H1 (cell line): Measurements from ENCODE around the gene EGF. TPM values are rescaled to one million over a fixed set of nuclear protein-coding genes. Genes with fewer than 3 reads are reported as not detected.

ENCODE experiments used
- CTCF ChIA-PET: fragments of 300-600 bp; sonication (Branson Sonifier 250); formaldehyde crosslinking; loops from one replicate; lab custom pipeline; 2021; ENCODE audit not compliant: partially characterized antibody; lab: Charles Lee
- POLR2A ChIA-PET: fragments of 300-600 bp; sonication (Branson Sonifier 250); formaldehyde crosslinking; loops from one replicate; lab custom pipeline; 2021; ENCODE audit warnings: inconsistent platforms; ENCODE audit not compliant: partially characterized antibody; lab: Charles Lee
- DNase-seq, 2 experiments: peaks; one replicate each; pipeline versions ENCODE4 v3.0.0 to v3.0.0-alpha.2; 2010 to 2022; ENCODE audit warnings: low spot score in 2 of 2, low read depth in 1 of 2, mixed read lengths in 1 of 2
- FAIRE-seq: peaks from 2 replicates; lab custom pipeline; 2011; peaks lifted over from hg19 to GRCh38; lab: Jason Lieb, UNC
- H2AFZ ChIP-seq: 2 replicates; pipeline ENCODE4 v1.8.1; 2012; ENCODE audit warnings: low read length, inconsistent platforms
- H2AK5ac ChIP-seq: 2 replicates; pipeline ENCODE4 v1.6.1; 2013; ENCODE audit warnings: low read depth, low read length
- H2BK120ac ChIP-seq: replicated peaks from 2 replicates; pipeline ENCODE3; 2013; ENCODE audit warnings: low read depth, low read length, inconsistent platforms
- H2BK12ac ChIP-seq: 2 replicates; pipeline ENCODE4 v1.6.1; 2013; ENCODE audit warnings: low read depth, low read length
- H2BK15ac ChIP-seq: 2 replicates; pipeline ENCODE4 v1.6.1; 2013; ENCODE audit warnings: low read length
- H2BK20ac ChIP-seq: 2 replicates; pipeline ENCODE4 v1.6.1; 2013; ENCODE audit warnings: low read length
- H2BK5ac ChIP-seq: 2 replicates; pipeline ENCODE4 v1.6.1; 2013; ENCODE audit warnings: low read depth, low read length
- H3K14ac ChIP-seq: 2 replicates; pipeline ENCODE4 v1.6.1; 2013; ENCODE audit warnings: inconsistent platforms; ENCODE audit not compliant: insufficient read length
- H3K18ac ChIP-seq: 2 replicates; pipeline ENCODE4 v1.6.1; 2013; ENCODE audit warnings: low read length; ENCODE audit errors: extremely low read depth
- H3K23ac ChIP-seq: 2 replicates; pipeline ENCODE4 v1.6.1; 2013; ENCODE audit warnings: inconsistent platforms; ENCODE audit not compliant: insufficient read length
- H3K23me2 ChIP-seq: 2 replicates; pipeline ENCODE4 v1.6.1; 2013; ENCODE audit warnings: low read depth, low read length
- H3K27ac ChIP-seq: 2 replicates; pipeline ENCODE4 v1.6.1; 2011; ENCODE audit warnings: low read depth, low read length, inconsistent platforms
- H3K27me3 ChIP-seq, 4 experiments: replicated peaks in 1 of 4; 1 replicate in 1 of 4; 2 replicates in 3 of 4; pipeline versions ENCODE4 v1.6.1 to v1.8.1; 2011 to 2013; ENCODE audit warnings: low read length in 3 of 4, mild to moderate bottlenecking in 3 of 4, inconsistent platforms in 2 of 4, mixed read lengths in 2 of 4, moderate library complexity in 1 of 4; ENCODE audit not compliant: control insufficient read depth in 3 of 4, insufficient read depth in 3 of 4; ENCODE audit errors: extremely low read depth in 1 of 4
- H3K36me3 ChIP-seq, 4 experiments: 2 replicates each; pipeline versions ENCODE4 v1.6.1 to v1.8.1; 2011 to 2013; ENCODE audit warnings: mild to moderate bottlenecking in 4 of 4, low read length in 3 of 4, moderate library complexity in 2 of 4, control low read depth in 1 of 4, inconsistent platforms in 1 of 4; ENCODE audit not compliant: insufficient read depth in 4 of 4, control insufficient read depth in 2 of 4
- H3K4ac ChIP-seq: replicated peaks from 2 replicates; pipeline ENCODE3; 2013; ENCODE audit warnings: low read length, low read depth, mixed read lengths, inconsistent platforms; ENCODE audit not compliant: insufficient read length
- H3K4me1 ChIP-seq, 4 experiments: replicated peaks in 1 of 4; 1 replicate in 1 of 4; 2 replicates in 3 of 4; pipeline versions ENCODE4 v1.6.1 to v1.8.1; 2011 to 2013; ENCODE audit warnings: low read length in 3 of 4, inconsistent platforms in 2 of 4, mixed read lengths in 1 of 4; ENCODE audit not compliant: insufficient read depth in 4 of 4, control insufficient read depth in 3 of 4
- H3K4me2 ChIP-seq, 2 experiments: 2 replicates each; pipeline versions ENCODE4 v1.6.1 to v1.8.1; 2011 to 2013; ENCODE audit warnings: low read depth in 2 of 2, low read length in 2 of 2, control low read depth in 1 of 2, inconsistent platforms in 1 of 2, mild to moderate bottlenecking in 1 of 2; ENCODE audit not compliant: insufficient read depth in 1 of 2
- H3K4me3 ChIP-seq, 4 experiments: fragments of 200-600, 300-600 bp in 1 of 4; sonication (generic), shearing (Covaris generic), sonication (Bioruptor Twin) in 1 of 4; 2 replicates each; pipeline versions ENCODE4 v1.5.1 to v1.8.1; 2011 to 2016; ENCODE audit warnings: low read length in 4 of 4, low read depth in 3 of 4, control low read depth in 2 of 4, inconsistent platforms in 2 of 4, mild to moderate bottlenecking in 2 of 4, mixed read lengths in 1 of 4, moderate library complexity in 1 of 4; ENCODE audit not compliant: insufficient read depth in 2 of 4; ENCODE audit errors: extremely low read depth in 1 of 4
- H3K56ac ChIP-seq: replicated peaks from 2 replicates; pipeline ENCODE3; 2013; ENCODE audit warnings: low read depth, mild to moderate bottlenecking, mixed read lengths, low read length, inconsistent platforms; ENCODE audit not compliant: insufficient read length
- H3K79me1 ChIP-seq: 2 replicates; pipeline ENCODE4 v1.6.1; 2013; ENCODE audit warnings: low read depth, low read length, control low read depth
- H3K79me2 ChIP-seq, 2 experiments: 2 replicates each; pipeline versions ENCODE4 v1.6.1 to v1.8.1; 2012 to 2013; ENCODE audit warnings: low read length in 2 of 2, mild to moderate bottlenecking in 2 of 2, inconsistent platforms in 1 of 2; ENCODE audit not compliant: insufficient read depth in 2 of 2, control insufficient read depth in 1 of 2
- H3K9ac ChIP-seq, 4 experiments: replicated peaks in 1 of 4; 1 replicate in 1 of 4; 2 replicates in 3 of 4; pipeline versions ENCODE4 v1.6.1 to v1.8.1; 2011 to 2013; ENCODE audit warnings: low read depth in 3 of 4, low read length in 3 of 4, control low read depth in 2 of 4, mild to moderate bottlenecking in 2 of 4, moderate library complexity in 2 of 4, inconsistent platforms in 1 of 4; ENCODE audit errors: extremely low read depth in 1 of 4
- H3K9me3 ChIP-seq, 2 experiments: 2 replicates each; pipeline versions ENCODE4 v1.6.1 to v1.8.1; 2012 to 2013; ENCODE audit warnings: mild to moderate bottlenecking in 2 of 2, moderate library complexity in 2 of 2, control low read depth in 1 of 2, inconsistent platforms in 1 of 2, low read depth in 1 of 2, low read length in 1 of 2, mixed read lengths in 1 of 2; ENCODE audit not compliant: insufficient read depth in 2 of 2
- H4K20me1 ChIP-seq, 2 experiments: replicated peaks in 1 of 2; 2 replicates each; pipeline versions ENCODE3 to v1.8.1; 2011 to 2013; ENCODE audit warnings: inconsistent platforms in 2 of 2, low read length in 2 of 2, mild to moderate bottlenecking in 1 of 2; ENCODE audit not compliant: insufficient read depth in 2 of 2, control insufficient read depth in 1 of 2
- H4K5ac ChIP-seq: 2 replicates; pipeline ENCODE4 v1.6.1; 2013; ENCODE audit warnings: low read length, low read depth, mixed read lengths, inconsistent platforms; ENCODE audit not compliant: insufficient read length
- H4K8ac ChIP-seq: 2 replicates; pipeline ENCODE4 v1.8.0; 2013; ENCODE audit warnings: mild to moderate bottlenecking, moderate library complexity, low read length, inconsistent platforms; ENCODE audit not compliant: insufficient read depth; ENCODE audit errors: extremely low read depth
- H4K91ac ChIP-seq: replicated peaks from 2 replicates; pipeline ENCODE3; 2013; ENCODE audit warnings: low read length, mixed read lengths, inconsistent platforms; ENCODE audit not compliant: insufficient read length
- ASH2L ChIP-seq: fragments of 200-600, 300-600 bp; sonication (generic); IDR thresholded peaks from one replicate; pipeline ENCODE4 v1.7.1; 2017; ENCODE audit warnings: low read length
- BACH1 ChIP-seq: IDR thresholded peaks from 2 replicates; pipeline ENCODE4 v1.6.1; 2012; ENCODE audit warnings: low read length, improper control_type of control experiment
- CREB1 ChIP-seq: IDR thresholded peaks from 2 replicates; pipeline ENCODE4 v1.6.1; 2012; ENCODE audit warnings: inconsistent platforms
- GABPA ChIP-seq: IDR thresholded peaks from 2 replicates; pipeline ENCODE4 v1.6.1; 2011; ENCODE audit warnings: mild to moderate bottlenecking, low read length, moderate library complexity, borderline replicate concordance; ENCODE audit not compliant: insufficient read depth
- KDM1A ChIP-seq: fragments of 200-600, 300-600 bp; sonication (generic); IDR thresholded peaks from 2 replicates; pipeline ENCODE4 v1.7.1; 2016; ENCODE audit warnings: mild to moderate bottlenecking, low read length, borderline replicate concordance
- NANOG ChIP-seq: IDR thresholded peaks from 2 replicates; pipeline ENCODE4 v1.6.1; 2011; ENCODE audit warnings: low read length, low read depth, mild to moderate bottlenecking, inconsistent platforms; ENCODE audit not compliant: insufficient read depth, poor library complexity, severe bottlenecking
- NRF1 ChIP-seq: IDR thresholded peaks from 2 replicates; pipeline ENCODE4 v1.6.1; 2011; ENCODE audit warnings: mild to moderate bottlenecking, low read depth, low read length, improper control_type of control experiment
- POLR2A ChIP-seq, 2 experiments: IDR thresholded peaks; 1 replicate in 1 of 2; 2 replicates in 1 of 2; pipeline ENCODE4 v1.6.1; 2011; ENCODE audit warnings: low read depth in 2 of 2, low read length in 2 of 2, mild to moderate bottlenecking in 2 of 2; ENCODE audit errors: control extremely low read depth in 1 of 2
- RNF2 ChIP-seq: fragments of 200-900, 300-1000 bp; sonication (generic); IDR thresholded peaks from 2 replicates; pipeline ENCODE4 v1.7.1; 2016; ENCODE audit warnings: borderline replicate concordance, low read depth, mild to moderate bottlenecking, antibody characterized with exemption, low read length; ENCODE audit not compliant: poor library complexity, severe bottlenecking; ENCODE audit errors: missing control alignments
- SIX5 ChIP-seq: IDR thresholded peaks from 2 replicates; pipeline ENCODE4 v1.6.1; 2011; ENCODE audit warnings: mild to moderate bottlenecking, low read depth, low read length
- SP2 ChIP-seq: IDR thresholded peaks from 2 replicates; pipeline ENCODE4 v1.6.1; 2012; ENCODE audit warnings: mild to moderate bottlenecking, low read length, inconsistent platforms
- SRF ChIP-seq: IDR thresholded peaks from 2 replicates; pipeline ENCODE4 v1.6.1; 2011; ENCODE audit warnings: mild to moderate bottlenecking, low read depth, low read length, moderate library complexity
- TEAD4 ChIP-seq: IDR thresholded peaks from 2 replicates; pipeline ENCODE4 v1.6.1; 2012; ENCODE audit warnings: low read depth, low read length, inconsistent platforms, mixed read lengths
- USF2 ChIP-seq: IDR thresholded peaks from 2 replicates; pipeline ENCODE4 v1.6.1; 2011; ENCODE audit warnings: low read length, improper control_type of control experiment
- WGBS, 2 experiments: shearing (Covaris generic) in 1 of 2; methylation state at CpG; one replicate each; pipeline versions ENCODE4 v1.1.6 to v1.1.7; 2013 to 2015; ENCODE audit warnings: low lambda C conversion rate in 2 of 2, mixed read lengths in 2 of 2, inconsistent platforms in 1 of 2, low coverage in 1 of 2, missing lambda C conversion rate in 1 of 2; ENCODE audit not compliant: insufficient replicate concordance in 2 of 2, insufficient coverage in 1 of 2, insufficient read length in 1 of 2; ENCODE audit errors: extremely low coverage in 1 of 2, missing lambda C conversion rate in 1 of 2; 5-methylcytosine and 5-hydroxymethylcytosine counted together
- polyA plus RNA-seq, 7 experiments: library from polyadenylated mRNA; depleted of rRNA in 3 of 7; stranded (reverse) in 5 of 7; unstranded in 2 of 7; fragments of >200 nt in 5 of 7; fragments of 200-250 nt in 2 of 7; gene quantifications; 1 replicate in 5 of 7; 2 replicates in 1 of 7; 4 replicates in 1 of 7; pipeline versions ENCODE4 v1.2.1 to v1.2.3, GENCODE V29; 2011 to 2013; ENCODE audit warnings: missing spikeins in 2 of 7, mixed read lengths in 2 of 7
- total RNA-seq: library from RNA; stranded (reverse); fragmentation: NEBNext Ultra II Directional; extraction: Animal tissue kit (Norgen Biotek cat#: 25700); gene quantifications from 2 replicates; pipeline ENCODE4 v1.2.1, GENCODE V29; 2021

Gene EGF
- total and polyA plus RNA-seq, 2 of the 8 experiments (the other 6 are each of a cell fraction or from before 2014, with no cell fraction given), result 1.5 to 2.6 TPM

GRCh38 chr4:109943745-109944144, 31.1 kb downstream of the EGF start:
- H3K23ac ChIP-seq, result no peak overlapping the region
- no peak overlapping the region for H2BK12ac ChIP-seq
- H4K8ac ChIP-seq, result no peak overlapping the region
- no peaks in the 10 kb centered on the region for H3K9me3 ChIP-seq
- H2BK15ac ChIP-seq, result no peak overlapping the region
- CTCF ChIA-PET, result interaction anchor here (1.4 kb wide), 1 partner anchor 35 kb away, joined by 4 read pairs; no protein-coding TSS in a partner anchor
- no peak overlapping the region for H4K5ac ChIP-seq
- no peaks in the 10 kb centered on the region for H3K79me2 ChIP-seq
- H2BK5ac ChIP-seq, result no peak overlapping the region
- H3K4me2 ChIP-seq, result no peak overlapping the region
- FAIRE-seq, result no peak
- no peak overlapping the region for H3K4me3 ChIP-seq
- no peak overlapping the region for H3K4ac ChIP-seq
- no peak overlapping the region for H3K9ac ChIP-seq
- no peaks in the 10 kb centered on the region for H3K79me1 ChIP-seq
- H3K27ac ChIP-seq, result no peak overlapping the region
- no peak overlapping the region for H4K91ac ChIP-seq
- no peaks in the 10 kb centered on the region for H4K20me1 ChIP-seq
- 93% methylated on average over 2 of the region's 2 CpGs; no CpG with 5 or more reads in 1 of the 2 experiments for WGBS, 2 experiments
- H3K14ac ChIP-seq, result no peak overlapping the region
- no peak overlapping the region for H2BK120ac ChIP-seq
- POLR2A ChIA-PET, result no interaction called here
- H2AK5ac ChIP-seq, result no peak overlapping the region
- DNase-seq, result no peak
- no peaks in the 10 kb centered on the region for H3K27me3 ChIP-seq
- H2BK20ac ChIP-seq, result no peak overlapping the region
- H3K56ac ChIP-seq, result no peak overlapping the region
- TF ChIP-seq KDM1A (no peak), POLR2A (IDR thresholded peaks at IDR 0.05; ENCODE audit: control extremely low read depth in 1 of 2, low read depth in 2 of 2, low read length in 2 of 2) (no peak), SRF (no peak), NANOG (no peak), SIX5 (no peak), GABPA (no peak), USF2 (no peak), ASH2L (no peak), BACH1 (no peak), TEAD4 (no peak), RNF2 (no peak), NRF1 (no peak), CREB1 (no peak), SP2 (no peak)
- TF ChIP-seq, all 59 proteins: peak for 0
- Histone ChIP-seq H3K36me3 (no peaks in the 10 kb centered on the region), H3K4me1 (no peaks in the 10 kb centered on the region), H3K18ac (no peak overlapping the region), H3K23me2 (no peaks in the 10 kb centered on the region), H2AFZ (no peak overlapping the region)
